HG03095 (cell line): Measurements from ENCODE around the gene COL6A3.

Experiments
- ATAC-seq: cut with Tn5 transposase; IDR thresholded peaks from one replicate; pipeline ENCODE4 v1.9.1; 2021; ENCODE audit warnings: moderate library complexity; ENCODE audit not compliant: unreplicated experiment

The COL6A3 gene

GRCh38 chr2:237352279-237352845 lies 61.6 kb downstream of the COL6A3 start:
- ATAC-seq, result no peak

GRCh38 chr2:237351796-237352195 lies 62.2 kb downstream of the COL6A3 start:
- no peak for ATAC-seq

- ATAC-seq, result no peak
Measured at GRCh38 chr2:237351046-237351445, 62.9 kb downstream of the COL6A3 start.

- no peak for ATAC-seq
Measured at GRCh38 chr2:237350597-237350996, 63.4 kb downstream of the COL6A3 start.

GRCh38 chr2:237350070-237350469 lies 63.9 kb downstream of the COL6A3 start:
- no peak for ATAC-seq

- ATAC-seq, result no peak
Measured at GRCh38 chr2:237348281-237348865, 65.6 kb downstream of the COL6A3 start.

GRCh38 chr2:237345891-237346640 lies 67.9 kb downstream of the COL6A3 start:
- no peak for ATAC-seq

GRCh38 chr2:237345411-237345810 lies 68.6 kb downstream of the COL6A3 start:
- ATAC-seq, result no peak

- ATAC-seq, result no peak
Measured at GRCh38 chr2:237344942-237345341, 69.0 kb downstream of the COL6A3 start.

- ATAC-seq, result no peak
Measured at GRCh38 chr2:237343993-237344392, 70.0 kb downstream of the COL6A3 start.

GRCh38 chr2:237341872-237342271 lies 72.1 kb downstream of the COL6A3 start:
- no peak for ATAC-seq

- ATAC-seq, result no peak
Measured at GRCh38 chr2:237337586-237337985, 76.4 kb downstream of the COL6A3 start.

- ATAC-seq, result no peak
Measured at GRCh38 chr2:237336131-237336530, 77.8 kb downstream of the COL6A3 start.

- ATAC-seq, result no peak
Measured at GRCh38 chr2:237333748-237334147, 80.2 kb downstream of the COL6A3 start.

GRCh38 chr2:237330541-237330940 lies 83.4 kb downstream of the COL6A3 start:
- no peak for ATAC-seq

GRCh38 chr2:237327175-237327950 lies 86.6 kb downstream of the COL6A3 start:
- no peak for ATAC-seq

GRCh38 chr2:237326266-237327171 lies 87.4 kb downstream of the COL6A3 start:
- ATAC-seq, result no peak

- ATAC-seq, result no peak
Measured at GRCh38 chr2:237324837-237325236, 89.1 kb downstream of the COL6A3 start.

GRCh38 chr2:237324405-237324831 lies 89.5 kb downstream of the COL6A3 start:
- ATAC-seq, result no peak

- no peak for ATAC-seq
Measured at GRCh38 chr2:237323656-237324055, 90.3 kb downstream of the COL6A3 start.
